MM.1S (cell line): Measurements from ENCODE around the gene LRRC15.

ENCODE experiments used
- EZH2 ChIP-seq: fragments of 300-600 bp; sonication (generic); optimal IDR thresholded peaks from 2 replicates; pipeline ENCODE3; 2017; ENCODE audit warnings: low read depth, mild to moderate bottlenecking, antibody characterized with exemption, low read length, mixed read lengths
- EZH2phosphoT487 ChIP-seq: fragments of 300-600 bp; sonication (generic); IDR thresholded peaks from 2 replicates; pipeline ENCODE4 v1.6.1; 2018; ENCODE audit warnings: antibody characterized with exemption, low read length
- TF ChIP-seq, protein P1 (sequence below): fragments of 300-600 bp; sonication (generic); IDR thresholded peaks from 2 replicates; pipeline ENCODE4 v1.5.1; 2016; ENCODE audit warnings: antibody characterized with exemption, low read length, mixed read lengths

DNA sequence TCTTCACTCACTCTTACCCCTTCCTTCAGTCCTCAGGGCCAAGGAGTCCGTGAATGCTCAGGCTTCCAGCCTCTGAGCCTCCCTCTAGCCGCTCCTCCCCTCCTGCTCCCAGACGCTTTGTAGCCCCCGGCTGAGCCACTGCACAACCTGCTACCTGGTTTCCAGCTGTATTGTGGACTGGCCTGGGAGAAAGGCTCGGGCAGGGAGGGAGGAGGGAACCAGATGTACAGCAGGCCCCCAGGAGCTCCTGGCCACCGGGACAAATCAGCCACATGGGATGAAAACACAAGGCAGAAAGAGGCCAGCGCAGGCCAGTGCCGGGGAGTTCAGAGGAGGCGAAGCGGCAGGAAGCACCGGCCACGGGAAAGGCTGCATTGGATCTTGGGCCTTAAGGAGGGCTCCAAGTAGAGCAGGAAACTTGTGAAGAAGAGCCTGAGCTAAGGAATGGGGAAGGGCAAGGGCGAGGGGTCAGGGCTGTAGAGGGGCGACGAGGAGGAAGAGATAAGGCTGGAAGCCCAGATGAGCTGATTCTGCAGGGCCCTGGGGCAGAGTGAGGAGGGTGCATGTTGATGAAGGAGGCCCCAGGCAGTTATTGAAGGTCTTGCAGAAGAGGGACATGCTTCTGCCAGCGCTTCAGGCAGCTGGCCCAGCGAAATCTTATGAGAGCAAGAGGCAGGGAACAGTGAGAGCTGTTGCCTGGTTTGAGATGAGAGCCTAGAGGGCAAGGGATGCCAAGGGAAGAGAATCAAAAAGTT, 32.8 kb downstream of the LRRC15 start:
- TF ChIP-seq EZH2, result no peak
- TF ChIP-seq, protein P1, sequence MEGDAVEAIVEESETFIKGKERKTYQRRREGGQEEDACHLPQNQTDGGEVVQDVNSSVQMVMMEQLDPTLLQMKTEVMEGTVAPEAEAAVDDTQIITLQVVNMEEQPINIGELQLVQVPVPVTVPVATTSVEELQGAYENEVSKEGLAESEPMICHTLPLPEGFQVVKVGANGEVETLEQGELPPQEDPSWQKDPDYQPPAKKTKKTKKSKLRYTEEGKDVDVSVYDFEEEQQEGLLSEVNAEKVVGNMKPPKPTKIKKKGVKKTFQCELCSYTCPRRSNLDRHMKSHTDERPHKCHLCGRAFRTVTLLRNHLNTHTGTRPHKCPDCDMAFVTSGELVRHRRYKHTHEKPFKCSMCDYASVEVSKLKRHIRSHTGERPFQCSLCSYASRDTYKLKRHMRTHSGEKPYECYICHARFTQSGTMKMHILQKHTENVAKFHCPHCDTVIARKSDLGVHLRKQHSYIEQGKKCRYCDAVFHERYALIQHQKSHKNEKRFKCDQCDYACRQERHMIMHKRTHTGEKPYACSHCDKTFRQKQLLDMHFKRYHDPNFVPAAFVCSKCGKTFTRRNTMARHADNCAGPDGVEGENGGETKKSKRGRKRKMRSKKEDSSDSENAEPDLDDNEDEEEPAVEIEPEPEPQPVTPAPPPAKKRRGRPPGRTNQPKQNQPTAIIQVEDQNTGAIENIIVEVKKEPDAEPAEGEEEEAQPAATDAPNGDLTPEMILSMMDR, result no peak
- TF ChIP-seq EZH2phosphoT487, result no peak
